ENCODE measurements around the gene DOCK1.

DNA sequence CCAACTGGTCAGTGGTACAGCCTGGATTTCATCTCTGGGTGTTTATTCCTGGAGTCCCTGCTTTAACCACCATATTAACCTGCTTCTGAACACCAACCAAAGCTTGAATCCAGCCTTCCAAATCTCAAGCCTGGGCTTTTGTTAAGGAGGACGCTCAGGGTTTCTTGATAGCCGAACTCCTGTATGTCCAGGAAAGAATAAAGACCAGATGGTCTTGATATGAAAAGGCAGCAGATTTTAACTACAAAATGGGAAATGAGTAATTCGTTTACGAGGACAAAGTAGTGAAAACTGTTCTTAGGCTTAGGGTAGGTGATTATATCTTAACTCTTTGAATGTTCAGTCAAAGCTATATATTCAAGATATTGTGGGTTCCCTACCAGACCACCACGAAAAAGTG is 420.3 kb downstream of the DOCK1 start:
- TF ChIP-seq, protein P1, sequence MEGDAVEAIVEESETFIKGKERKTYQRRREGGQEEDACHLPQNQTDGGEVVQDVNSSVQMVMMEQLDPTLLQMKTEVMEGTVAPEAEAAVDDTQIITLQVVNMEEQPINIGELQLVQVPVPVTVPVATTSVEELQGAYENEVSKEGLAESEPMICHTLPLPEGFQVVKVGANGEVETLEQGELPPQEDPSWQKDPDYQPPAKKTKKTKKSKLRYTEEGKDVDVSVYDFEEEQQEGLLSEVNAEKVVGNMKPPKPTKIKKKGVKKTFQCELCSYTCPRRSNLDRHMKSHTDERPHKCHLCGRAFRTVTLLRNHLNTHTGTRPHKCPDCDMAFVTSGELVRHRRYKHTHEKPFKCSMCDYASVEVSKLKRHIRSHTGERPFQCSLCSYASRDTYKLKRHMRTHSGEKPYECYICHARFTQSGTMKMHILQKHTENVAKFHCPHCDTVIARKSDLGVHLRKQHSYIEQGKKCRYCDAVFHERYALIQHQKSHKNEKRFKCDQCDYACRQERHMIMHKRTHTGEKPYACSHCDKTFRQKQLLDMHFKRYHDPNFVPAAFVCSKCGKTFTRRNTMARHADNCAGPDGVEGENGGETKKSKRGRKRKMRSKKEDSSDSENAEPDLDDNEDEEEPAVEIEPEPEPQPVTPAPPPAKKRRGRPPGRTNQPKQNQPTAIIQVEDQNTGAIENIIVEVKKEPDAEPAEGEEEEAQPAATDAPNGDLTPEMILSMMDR (IDR thresholded peaks at IDR 0.05) = no peak
- no peak for TF ChIP-seq POLR2AphosphoS5 (IDR thresholded peaks at IDR 0.05)
